HEK293T (cell line): ENCODE measurements around the gene MEF2A.

Source experiments
- ARNT ChIP-seq: fragments of 450-650 bp; IDR thresholded peaks from 2 replicates; pipeline ENCODE4 v1.6.1; 2017; ENCODE audit warnings: mild to moderate bottlenecking
- BHLHE40 ChIP-seq: fragments of 450-650 bp; IDR thresholded peaks from 2 replicates; pipeline ENCODE4 v1.6.1; 2016; ENCODE audit warnings: mild to moderate bottlenecking, moderate library complexity, borderline replicate concordance
- CTBP1 ChIP-seq: fragments of 450-650 bp; IDR thresholded peaks from 2 replicates; pipeline ENCODE4 v1.6.1; 2016; ENCODE audit warnings: borderline replicate concordance
- ELF4 ChIP-seq: fragments of 450-650 bp; IDR thresholded peaks from 2 replicates; pipeline ENCODE4 v1.6.1; 2017; ENCODE audit warnings: antibody characterized with exemption
- FOXA1 ChIP-seq: fragments of 450-650 bp; IDR thresholded peaks from 2 replicates; pipeline ENCODE4 v1.6.1; 2016; ENCODE audit warnings: mild to moderate bottlenecking
- FOXK2 ChIP-seq: fragments of 450-650 bp; IDR thresholded peaks from 2 replicates; pipeline ENCODE4 v1.6.1; 2016; ENCODE audit warnings: mild to moderate bottlenecking
- FOXM1 ChIP-seq: fragments of 450-650 bp; IDR thresholded peaks from 2 replicates; pipeline ENCODE4 v1.6.1; 2017; ENCODE audit warnings: mild to moderate bottlenecking, borderline replicate concordance
- HDGF ChIP-seq: fragments of 450-650 bp; IDR thresholded peaks from 2 replicates; pipeline ENCODE4 v1.6.1; 2017; ENCODE audit warnings: antibody characterized with exemption, borderline replicate concordance
- L3MBTL2 ChIP-seq: fragments of 450-650 bp; conservative IDR thresholded peaks from 2 replicates; pipeline ENCODE4 v1.6.1; 2016; ENCODE audit warnings: mild to moderate bottlenecking
- PKNOX1 ChIP-seq: fragments of 450-650 bp; IDR thresholded peaks from 2 replicates; pipeline ENCODE4 v1.6.1; 2016
- SUZ12 ChIP-seq: fragments of 450-650 bp; IDR thresholded peaks from 2 replicates; pipeline ENCODE4 v1.6.1; 2016; ENCODE audit warnings: mild to moderate bottlenecking
- TARDBP ChIP-seq: fragments of 450-650 bp; IDR thresholded peaks from 2 replicates; pipeline ENCODE4 v1.6.1; 2016
- ZNF384 ChIP-seq: fragments of 450-650 bp; IDR thresholded peaks from 2 replicates; pipeline ENCODE4 v1.6.1; 2016

- no peak for TF ChIP-seq BHLHE40
- TF ChIP-seq L3MBTL2 = no peak
- no peak for TF ChIP-seq FOXK2
- TF ChIP-seq FOXA1 = no peak
- no peak for TF ChIP-seq ZNF384
- no peak for TF ChIP-seq CTBP1
- no peak for TF ChIP-seq TARDBP
- TF ChIP-seq SUZ12 = no peak
- TF ChIP-seq PKNOX1 = no peak
- TF ChIP-seq HDGF = no peak
- no peak for TF ChIP-seq ARNT
- TF ChIP-seq FOXM1 = no peak
- no peak for TF ChIP-seq ELF4
Measured at GRCh38 chr15:99568625-99569352, 3.0 kb downstream of the MEF2A start.
